Neural cell (in vitro differentiated cells): ENCODE measurements around the gene GDF3. TPM values are rescaled to one million over a fixed set of nuclear protein-coding genes. Genes with fewer than 3 reads are reported as not detected.

ENCODE experiments used
- H2AFZ ChIP-seq: fragments of 200-600, 300-800 bp; sonication (generic), shearing (Covaris generic); 2 replicates; pipeline ENCODE4 v1.6.0; 2014; ENCODE audit warnings: low read depth, mild to moderate bottlenecking, antibody characterized with exemption, low read length, moderate library complexity
- H3F3A ChIP-seq: fragments of 200-600 bp; shearing (Covaris generic); 2 replicates; pipeline ENCODE4 v1.6.1; 2016; ENCODE audit warnings: mild to moderate bottlenecking, moderate library complexity, mixed read lengths, antibody characterized with exemption, low read length; ENCODE audit not compliant: insufficient read depth, poor library complexity, severe bottlenecking
- H3K27ac ChIP-seq: fragments of 200-600, 300-800 bp; sonication (generic), shearing (Covaris generic); 2 replicates; pipeline ENCODE4 v1.5.1; 2014; ENCODE audit warnings: mild to moderate bottlenecking, low read length, moderate library complexity
- H3K27me3 ChIP-seq: fragments of 300-800, 200-600 bp; sonication (generic), shearing (Covaris generic); 2 replicates; pipeline ENCODE4 v1.6.0; 2014; ENCODE audit warnings: mild to moderate bottlenecking, low read depth, low read length, moderate library complexity; ENCODE audit not compliant: insufficient read depth
- H3K36me3 ChIP-seq: fragments of 300-800, 200-600 bp; sonication (generic), shearing (Covaris generic); 2 replicates; pipeline ENCODE4 v1.5.1; 2014; ENCODE audit warnings: mild to moderate bottlenecking, antibody characterized with exemption, low read length, moderate library complexity; ENCODE audit not compliant: insufficient read depth
- H3K4me2 ChIP-seq: fragments of 300-800, 200-600 bp; sonication (generic), shearing (Covaris generic); 2 replicates; pipeline ENCODE4 v1.6.0; 2014; ENCODE audit warnings: mild to moderate bottlenecking, low read length
- H3K4me3 ChIP-seq: fragments of 300-800, 200-600 bp; sonication (generic), shearing (Covaris generic); 2 replicates; pipeline ENCODE4 v1.5.1; 2014; ENCODE audit warnings: mild to moderate bottlenecking, low read length, moderate library complexity
- H3K79me2 ChIP-seq: fragments of 200-600 bp; shearing (Covaris generic); replicated peaks from 2 replicates; pipeline ENCODE4 v1.6.0; 2014; ENCODE audit warnings: mild to moderate bottlenecking, low read length, moderate library complexity; ENCODE audit not compliant: insufficient read depth
- H3K9ac ChIP-seq: fragments of 300-800, 200-600 bp; sonication (generic), shearing (Covaris generic); 2 replicates; pipeline ENCODE4 v1.6.1; 2016; ENCODE audit warnings: mild to moderate bottlenecking, low read length, mixed read lengths
- H3K9me2 ChIP-seq: fragments of 200-600 bp; shearing (Covaris generic); 2 replicates; pipeline ENCODE4 v1.6.1; 2016; ENCODE audit warnings: mild to moderate bottlenecking, low read length, mixed read lengths; ENCODE audit not compliant: insufficient read depth
- H3K9me3 ChIP-seq: fragments of 200-600, 300-800 bp; sonication (generic), shearing (Covaris generic); 2 replicates; pipeline ENCODE4 v1.6.1; 2016; ENCODE audit warnings: mild to moderate bottlenecking, mixed run types, low read length, moderate library complexity, mixed read lengths
- H4K20me1 ChIP-seq: fragments of 200-600 bp; shearing (Covaris generic); 2 replicates; pipeline ENCODE4 v1.6.1; 2016; ENCODE audit warnings: mild to moderate bottlenecking, mixed run types; ENCODE audit not compliant: insufficient read depth
- CTCF ChIP-seq: fragments of 450-650 bp; IDR thresholded peaks from 2 replicates; pipeline ENCODE4 v1.5.1; 2014; ENCODE audit warnings: antibody characterized with exemption, mild to moderate bottlenecking, moderate library complexity; ENCODE audit not compliant: poor library complexity, severe bottlenecking
- EP300 ChIP-seq: fragments of 450-650 bp; conservative IDR thresholded peaks from 2 replicates; pipeline ENCODE4 v1.6.1; 2014; ENCODE audit warnings: antibody characterized with exemption, mild to moderate bottlenecking, moderate library complexity; ENCODE audit not compliant: poor library complexity, severe bottlenecking
- EZH2 ChIP-seq: fragments of 200-600, 300-800 bp; shearing (Covaris generic), sonication (generic); IDR thresholded peaks from 2 replicates; pipeline ENCODE4 v1.6.1; 2014; ENCODE audit warnings: antibody characterized with exemption, low read length, borderline replicate concordance, mild to moderate bottlenecking; ENCODE audit not compliant: insufficient read depth, poor library complexity, severe bottlenecking
- MXI1 ChIP-seq: fragments of 450-650 bp; conservative IDR thresholded peaks from 2 replicates; pipeline ENCODE4 v1.6.1; 2014; ENCODE audit warnings: antibody characterized with exemption, mild to moderate bottlenecking; ENCODE audit not compliant: poor library complexity, severe bottlenecking
- POLR2AphosphoS5 ChIP-seq: IDR thresholded peaks from 2 replicates; pipeline ENCODE4 v1.6.1; 2012
- RAD21 ChIP-seq: fragments of 450-650 bp; conservative IDR thresholded peaks from 2 replicates; pipeline ENCODE4 v1.6.1; 2014; ENCODE audit warnings: antibody characterized with exemption, mild to moderate bottlenecking, moderate library complexity
- REST ChIP-seq: IDR thresholded peaks from 2 replicates; pipeline ENCODE4 v1.6.1; 2012; ENCODE audit warnings: borderline replicate concordance
- SMC3 ChIP-seq: fragments of 450-650 bp; conservative IDR thresholded peaks from 2 replicates; pipeline ENCODE4 v1.6.1; 2014; ENCODE audit warnings: antibody characterized with exemption, mild to moderate bottlenecking, moderate library complexity; ENCODE audit not compliant: poor library complexity
- TAF1 ChIP-seq: IDR thresholded peaks from 2 replicates; pipeline ENCODE4 v1.6.1; 2012; ENCODE audit warnings: low read depth
- polyA plus RNA-seq: library from polyadenylated mRNA; depleted of rRNA; stranded (reverse); fragments of >200 nt; gene quantifications from 2 replicates; pipeline ENCODE4 v1.2.3, GENCODE V29; 2014

GDF3 gene
- polyA plus RNA-seq, 1 donor from 2014 or later: not detected

- TF ChIP-seq EZH2 (no peak), SMC3 (no peak), TAF1 (no peak), EP300 (no peak), REST (no peak), CTCF (no peak), RAD21 (no peak), POLR2AphosphoS5 (no peak), MXI1 (no peak)
- no peak overlapping the region for H3K27ac ChIP-seq
- H3K79me2 ChIP-seq: no peaks in the 10 kb centered on the region
- no peak overlapping the region for H3K9ac ChIP-seq
- H3K27me3 ChIP-seq: no peaks in the 10 kb centered on the region
- H4K20me1 ChIP-seq: no peaks in the 10 kb centered on the region
- no peaks in the 10 kb centered on the region for H3K9me3 ChIP-seq
- H3K4me2 ChIP-seq: no peak overlapping the region
- H3F3A ChIP-seq: no peaks in the 10 kb centered on the region
- no peak overlapping the region for H2AFZ ChIP-seq
- no peaks in the 10 kb centered on the region for H3K36me3 ChIP-seq
- H3K9me2 ChIP-seq: no peaks in the 10 kb centered on the region
- H3K4me3 ChIP-seq: no peak overlapping the region
Measured at GRCh38 chr12:7694556-7695236, 879 bp downstream of the GDF3 start.

GRCh38 chr12:7693793-7694192 is 1.8 kb downstream of the GDF3 start:
- H3K79me2 ChIP-seq: no peaks in the 10 kb centered on the region
- no peak overlapping the region for H3K9ac ChIP-seq
- no peak overlapping the region for H3K27ac ChIP-seq
- no peaks in the 10 kb centered on the region for H3K9me2 ChIP-seq
- no peak for TF ChIP-seq TAF1
- TF ChIP-seq POLR2AphosphoS5: no peak
- no peak for TF ChIP-seq SMC3
- no peak for TF ChIP-seq MXI1
- no peak for TF ChIP-seq CTCF
- TF ChIP-seq REST: no peak
- TF ChIP-seq EP300: no peak
- no peak for TF ChIP-seq EZH2
- no peak for TF ChIP-seq RAD21
- no peaks in the 10 kb centered on the region for H4K20me1 ChIP-seq
- H3K4me3 ChIP-seq: no peak overlapping the region
- H3K36me3 ChIP-seq: no peaks in the 10 kb centered on the region
- H3K9me3 ChIP-seq: no peaks in the 10 kb centered on the region
- no peaks in the 10 kb centered on the region for H3F3A ChIP-seq
- no peaks in the 10 kb centered on the region for H3K27me3 ChIP-seq
- H2AFZ ChIP-seq: no peak overlapping the region
- no peak overlapping the region for H3K4me2 ChIP-seq
